Neural cell (in vitro differentiated cells): ENCODE data around the gene PACS2.

Source experiments
- POLR2AphosphoS5 ChIP-seq: IDR thresholded peaks from 2 replicates; pipeline ENCODE4 v1.6.1; 2012
- TF ChIP-seq, protein P1 (sequence below): fragments of 450-650 bp; IDR thresholded peaks from 2 replicates; pipeline ENCODE4 v1.5.1; 2014; ENCODE audit warnings: antibody characterized with exemption, mild to moderate bottlenecking, moderate library complexity; ENCODE audit not compliant: poor library complexity, severe bottlenecking

- TF ChIP-seq POLR2AphosphoS5: no peak
- TF ChIP-seq, protein P1, sequence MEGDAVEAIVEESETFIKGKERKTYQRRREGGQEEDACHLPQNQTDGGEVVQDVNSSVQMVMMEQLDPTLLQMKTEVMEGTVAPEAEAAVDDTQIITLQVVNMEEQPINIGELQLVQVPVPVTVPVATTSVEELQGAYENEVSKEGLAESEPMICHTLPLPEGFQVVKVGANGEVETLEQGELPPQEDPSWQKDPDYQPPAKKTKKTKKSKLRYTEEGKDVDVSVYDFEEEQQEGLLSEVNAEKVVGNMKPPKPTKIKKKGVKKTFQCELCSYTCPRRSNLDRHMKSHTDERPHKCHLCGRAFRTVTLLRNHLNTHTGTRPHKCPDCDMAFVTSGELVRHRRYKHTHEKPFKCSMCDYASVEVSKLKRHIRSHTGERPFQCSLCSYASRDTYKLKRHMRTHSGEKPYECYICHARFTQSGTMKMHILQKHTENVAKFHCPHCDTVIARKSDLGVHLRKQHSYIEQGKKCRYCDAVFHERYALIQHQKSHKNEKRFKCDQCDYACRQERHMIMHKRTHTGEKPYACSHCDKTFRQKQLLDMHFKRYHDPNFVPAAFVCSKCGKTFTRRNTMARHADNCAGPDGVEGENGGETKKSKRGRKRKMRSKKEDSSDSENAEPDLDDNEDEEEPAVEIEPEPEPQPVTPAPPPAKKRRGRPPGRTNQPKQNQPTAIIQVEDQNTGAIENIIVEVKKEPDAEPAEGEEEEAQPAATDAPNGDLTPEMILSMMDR: no peak
These were observed 75.7 kb downstream of the PACS2 start for GRCh38 chr14:105389976-105390848.
